K562 (cell line): ENCODE results near the gene ECHDC3. TPM values are rescaled to one million over a fixed set of nuclear protein-coding genes. Genes with fewer than 3 reads are reported as not detected.

Experiments
- REST ChIP-seq, 2 experiments: fragments of 450-650 bp; formaldehyde crosslinking in 1 of 2; IDR thresholded peaks; 2 replicates each; pipeline versions ENCODE4 v1.4.0 to v1.6.1; 2014 to 2020; ENCODE audit warnings: mild to moderate bottlenecking in 2 of 2, borderline replicate concordance in 1 of 2, low read depth in 1 of 2
- YY1 ChIP-seq, 3 experiments: IDR thresholded peaks; 2 replicates each; pipeline ENCODE4 v1.6.1; 2011; ENCODE audit warnings: low read length in 2 of 3, mild to moderate bottlenecking in 2 of 3, moderate library complexity in 2 of 3, borderline replicate concordance in 1 of 3, control low read depth in 1 of 3, low read depth in 1 of 3; ENCODE audit not compliant: insufficient read depth in 3 of 3, insufficient replicate concordance in 2 of 3, control insufficient read depth in 1 of 3, insufficient read length in 1 of 3; ENCODE audit errors: extremely low read depth in 1 of 3
- polyA plus RNA-seq, 8 experiments: library from polyadenylated mRNA; depleted of rRNA in 4 of 8; stranded (reverse) in 5 of 8; unstranded in 3 of 8; fragments of >200 nt; fragmentation: Nextera tagmentation in 2 of 8; fragmentation: Illumina TruSeq in 1 of 8; extraction: Ambion mirVana in 2 of 8; extraction: Trizol in 1 of 8; gene quantifications; 2 replicates each; pipeline versions ENCODE4 v1.2.1 to v1.2.3, GENCODE V29; 2011 to 2014; ENCODE audit warnings: inconsistent platforms in 1 of 8, missing spikeins in 1 of 8
- total RNA-seq, 7 experiments: library from RNA; depleted of rRNA in 6 of 7; stranded (reverse); fragments of >200 nt in 6 of 7; fragmentation: Illumina TruSeq in 2 of 7; extraction: Trizol in 2 of 7; gene quantifications; 2 replicates each; pipeline versions ENCODE4 v1.2.1 to v1.2.3, GENCODE V29; 2011 to 2021; ENCODE audit warnings: low replicate concordance in 1 of 7

ECHDC3 gene
- total and polyA plus RNA-seq, 9 of the 15 experiments (the other 6 are each of a cell fraction or from before 2014, with no cell fraction given): 0.53 to 21.9 (median 15.7) TPM

- TF ChIP-seq REST (IDR thresholded peaks at IDR 0.05; ENCODE audit: borderline replicate concordance): peak; percentile 10; the same call in 1 of the 2 replicates
- TF ChIP-seq REST (CRISPR knock-in tag; IDR thresholded peaks at IDR 0.05; ENCODE audit: low read depth): no peak
- TF ChIP-seq YY1 (IDR thresholded peaks at IDR 0.05; ENCODE audit: borderline replicate concordance in 1 of 3, control insufficient read depth in 1 of 3, extremely low read depth in 1 of 3, insufficient read depth in 3 of 3, insufficient read length in 1 of 3, insufficient replicate concordance in 2 of 3, low read depth in 1 of 3, low read length in 2 of 3): peak in 2 of 3 experiments; percentile 35 to 82
These were observed 25.5 kb upstream of the ECHDC3 start (continued) for GRCh38 chr10:11716686-11717085.
